DND-41 (cell line): ENCODE results near the gene KRTCAP3.

Source experiments
- ATAC-seq: fragments of 200-7000 bp; cut with Tn5 transposase; 3 replicates; pipeline ENCODE4 v1.9.1; 2021; ENCODE audit warnings: low read depth; ENCODE audit not compliant: insufficient read depth
- DNase-seq: peaks from one replicate; pipeline ENCODE4 v3.0.0-alpha.2; 2020
- H2AFZ ChIP-seq: 2 replicates; pipeline ENCODE4 v1.6.0; 2012; ENCODE audit warnings: low read depth, low read length
- H3K27ac ChIP-seq: 2 replicates; pipeline ENCODE4 v1.5.1; 2012; ENCODE audit warnings: low read length, inconsistent platforms
- H3K27me3 ChIP-seq: fragments of 200-600 bp; sonication (generic); 2 replicates; pipeline ENCODE4 v1.6.0; 2012; ENCODE audit warnings: low read length, mild to moderate bottlenecking, inconsistent platforms; ENCODE audit not compliant: insufficient read depth, poor library complexity
- H3K36me3 ChIP-seq: 2 replicates; pipeline ENCODE4 v1.5.1; 2012; ENCODE audit warnings: low read length, inconsistent platforms; ENCODE audit not compliant: insufficient read depth
- H3K4me1 ChIP-seq: 2 replicates; pipeline ENCODE4 v1.5.1; 2012; ENCODE audit warnings: mild to moderate bottlenecking, low read length; ENCODE audit not compliant: insufficient read depth
- H3K4me2 ChIP-seq: 2 replicates; pipeline ENCODE4 v1.6.0; 2012; ENCODE audit warnings: mild to moderate bottlenecking, moderate library complexity, low read length, inconsistent platforms; ENCODE audit not compliant: insufficient read depth
- H3K4me3 ChIP-seq, 2 experiments: fragments of 200-600 bp in 1 of 2; shearing (Covaris generic) in 1 of 2; 2 replicates each; pipeline ENCODE4 v1.5.1; 2012 to 2016; ENCODE audit warnings: inconsistent platforms in 2 of 2, low read length in 2 of 2, mild to moderate bottlenecking in 2 of 2, low read depth in 1 of 2, moderate library complexity in 1 of 2
- H3K79me2 ChIP-seq: 2 replicates; pipeline ENCODE4 v1.6.0; 2012; ENCODE audit warnings: low read length, inconsistent platforms; ENCODE audit not compliant: insufficient read depth
- H3K9ac ChIP-seq: 2 replicates; pipeline ENCODE4 v1.6.0; 2012; ENCODE audit warnings: low read depth, mild to moderate bottlenecking, inconsistent platforms, low read length, moderate library complexity
- H3K9me3 ChIP-seq: 2 replicates; pipeline ENCODE4 v1.5.1; 2012; ENCODE audit warnings: low read length, moderate library complexity, mild to moderate bottlenecking, inconsistent platforms; ENCODE audit not compliant: insufficient read depth, severe bottlenecking
- H4K20me1 ChIP-seq: 2 replicates; pipeline ENCODE4 v1.6.0; 2012; ENCODE audit warnings: low read length; ENCODE audit not compliant: insufficient read depth
- EZH2 ChIP-seq: IDR thresholded peaks from 3 replicates; pipeline ENCODE4 v1.6.1; 2012; ENCODE audit warnings: borderline replicate concordance, low read depth, mild to moderate bottlenecking, moderate library complexity, low read length, inconsistent platforms; ENCODE audit not compliant: severe bottlenecking
- TF ChIP-seq, protein P1 (sequence below): IDR thresholded peaks from 2 replicates; pipeline ENCODE4 v1.5.1; 2012; ENCODE audit warnings: borderline replicate concordance, low read length, moderate library complexity, mild to moderate bottlenecking; ENCODE audit not compliant: poor library complexity, severe bottlenecking; ENCODE audit errors: extremely low read depth

The KRTCAP3 gene

DNA sequence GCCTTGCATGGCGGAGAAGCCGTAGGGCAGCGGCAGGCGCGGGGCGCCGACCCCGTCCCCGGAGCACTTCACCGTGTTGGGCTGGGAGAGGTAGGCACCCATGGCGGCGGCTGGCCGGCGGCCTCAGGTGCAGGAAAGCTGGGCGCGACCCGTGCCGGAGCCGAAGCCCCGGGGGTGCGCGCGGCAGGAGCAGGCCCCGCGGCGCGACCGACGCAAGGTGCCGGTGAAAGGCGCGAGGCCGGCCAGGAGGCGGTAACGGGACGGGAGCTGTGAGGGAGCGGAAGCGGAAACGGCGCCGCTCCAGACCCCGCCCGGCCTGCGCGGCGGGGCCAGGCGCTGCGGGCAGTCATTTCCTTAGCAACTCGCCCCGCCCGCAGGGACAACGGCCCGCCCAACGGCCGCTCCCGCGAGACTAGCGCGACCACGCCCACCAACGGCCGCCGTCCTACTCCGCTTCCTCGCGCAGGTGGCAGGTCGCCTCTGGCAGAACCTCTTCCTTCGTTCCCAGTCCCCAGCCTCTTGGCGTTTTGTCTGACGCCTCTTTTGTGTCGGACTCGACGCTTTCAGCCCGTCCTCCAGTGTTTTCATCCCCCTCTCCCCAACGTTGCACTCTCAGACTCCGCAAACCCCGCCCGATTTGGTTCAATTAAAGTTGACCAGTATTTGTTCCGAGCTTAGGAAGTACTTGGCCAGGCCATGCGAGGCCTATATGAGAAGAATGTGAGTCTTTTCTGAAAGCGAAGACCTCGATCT, 32.7 kb upstream of the KRTCAP3 start, which contains the start of gene PPM1G:
Gene PPM1G, minus strand, starts transcription at position 271 of the 753 bp plus-strand sequence. Its CDS starts 169 bp downstream, at position 102.
- ATAC-seq (peak; percentile 95), DNase-seq (peak; percentile 97)
- Histone ChIP-seq H3K27ac (peak within 1 kb of the TSS; percentile 97), H3K79me2 (peaks cover 49% of the 10 kb centered on the region), H4K20me1 (peaks cover 29% of the 10 kb centered on the region), H3K36me3 (peaks cover 30% of the 10 kb centered on the region), H3K9ac (peak within 1 kb of the TSS; percentile 97), H3K27me3 (no peaks in the 10 kb centered on the region), H3K4me1 (peaks cover 38% of the 10 kb centered on the region), H3K9me3 (no peaks in the 10 kb centered on the region), H2AFZ (peak within 1 kb of the TSS; percentile 95), H3K4me2 (peak within 1 kb of the TSS; percentile 88), H3K4me3 (peak within 1 kb of the TSS; percentile 96 to 97)
- TF ChIP-seq, protein P1, sequence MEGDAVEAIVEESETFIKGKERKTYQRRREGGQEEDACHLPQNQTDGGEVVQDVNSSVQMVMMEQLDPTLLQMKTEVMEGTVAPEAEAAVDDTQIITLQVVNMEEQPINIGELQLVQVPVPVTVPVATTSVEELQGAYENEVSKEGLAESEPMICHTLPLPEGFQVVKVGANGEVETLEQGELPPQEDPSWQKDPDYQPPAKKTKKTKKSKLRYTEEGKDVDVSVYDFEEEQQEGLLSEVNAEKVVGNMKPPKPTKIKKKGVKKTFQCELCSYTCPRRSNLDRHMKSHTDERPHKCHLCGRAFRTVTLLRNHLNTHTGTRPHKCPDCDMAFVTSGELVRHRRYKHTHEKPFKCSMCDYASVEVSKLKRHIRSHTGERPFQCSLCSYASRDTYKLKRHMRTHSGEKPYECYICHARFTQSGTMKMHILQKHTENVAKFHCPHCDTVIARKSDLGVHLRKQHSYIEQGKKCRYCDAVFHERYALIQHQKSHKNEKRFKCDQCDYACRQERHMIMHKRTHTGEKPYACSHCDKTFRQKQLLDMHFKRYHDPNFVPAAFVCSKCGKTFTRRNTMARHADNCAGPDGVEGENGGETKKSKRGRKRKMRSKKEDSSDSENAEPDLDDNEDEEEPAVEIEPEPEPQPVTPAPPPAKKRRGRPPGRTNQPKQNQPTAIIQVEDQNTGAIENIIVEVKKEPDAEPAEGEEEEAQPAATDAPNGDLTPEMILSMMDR = no peak
- TF ChIP-seq EZH2 = no peak

DNA sequence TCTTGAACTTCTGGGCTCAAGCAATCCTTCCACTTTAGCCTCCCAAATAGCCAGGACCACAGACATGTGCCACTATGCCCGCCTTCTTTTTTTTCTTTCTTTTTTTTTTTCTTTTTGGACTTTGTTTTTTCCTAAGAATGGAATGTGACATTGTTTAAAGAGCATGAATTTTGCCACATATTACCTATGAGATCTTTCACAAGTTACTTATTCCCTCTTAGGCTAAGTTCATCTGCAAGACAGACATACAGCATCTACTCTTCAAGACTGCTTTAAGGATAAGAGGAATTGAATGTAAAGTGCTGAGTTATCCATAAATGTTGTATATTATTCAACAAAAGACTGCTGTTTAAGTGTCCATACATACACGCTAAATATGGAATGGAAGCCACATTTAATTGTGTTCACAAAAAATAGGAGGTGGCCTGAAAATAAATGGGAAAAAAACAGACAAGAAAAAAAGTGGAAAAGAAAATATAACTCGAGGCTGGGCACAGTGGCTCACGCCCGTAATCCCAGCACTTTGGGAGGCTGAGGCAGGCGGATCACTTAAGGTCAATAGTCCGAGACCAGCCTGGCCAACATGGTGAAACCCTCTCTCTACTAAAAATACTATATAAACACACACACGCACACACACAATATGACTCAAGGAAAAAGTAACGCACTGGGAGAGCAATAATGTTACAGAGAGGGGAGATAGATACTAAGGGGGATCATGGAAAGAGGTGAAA, 29.6 kb upstream of the KRTCAP3 start:
- Histone ChIP-seq H2AFZ (no peak overlapping the region), H3K4me1 (peaks cover 20% of the 10 kb centered on the region), H3K4me3 (no peak overlapping the region), H3K27ac (no peak overlapping the region), H3K36me3 (peaks cover 7% of the 10 kb centered on the region), H3K9ac (no peak overlapping the region), H3K79me2 (peaks cover 18% of the 10 kb centered on the region), H3K4me2 (no peak overlapping the region), H3K9me3 (no peaks in the 10 kb centered on the region), H3K27me3 (no peaks in the 10 kb centered on the region), H4K20me1 (peaks cover 6% of the 10 kb centered on the region; the same call in 1 of the 2 replicates)
- no peak for ATAC-seq
- TF ChIP-seq EZH2 = no peak
- TF ChIP-seq, protein P1 = no peak
- DNase-seq = no peak

DNA sequence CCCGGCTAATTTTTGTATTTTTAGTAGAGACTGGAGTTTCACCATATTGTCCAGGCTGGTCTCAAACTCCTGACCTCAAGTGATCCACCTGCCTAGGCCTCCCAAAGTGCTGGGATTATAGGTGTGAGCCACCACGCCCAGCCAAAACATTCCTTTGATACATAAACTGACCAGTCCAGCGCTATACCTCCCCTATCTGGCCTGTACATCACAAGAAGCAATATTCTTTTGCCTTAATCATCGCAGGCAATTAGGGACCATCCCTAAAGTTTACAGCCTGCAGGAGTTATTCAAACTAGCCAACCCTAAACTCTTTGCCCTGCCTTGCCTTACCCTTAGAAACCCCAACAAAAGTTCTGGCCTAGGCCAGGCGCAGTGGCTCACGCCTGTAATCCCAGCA, 26.0 kb upstream of the KRTCAP3 start:
- no peak overlapping the region for H3K4me2 ChIP-seq
- H3K36me3 ChIP-seq = no peaks in the 10 kb centered on the region
- H3K4me3 ChIP-seq = no peak overlapping the region
- ATAC-seq = no peak
- DNase-seq = no peak
- H3K9ac ChIP-seq = no peak overlapping the region
- no peak overlapping the region for H2AFZ ChIP-seq
- H4K20me1 ChIP-seq = no peaks in the 10 kb centered on the region
- no peaks in the 10 kb centered on the region for H3K4me1 ChIP-seq
- H3K27ac ChIP-seq = no peak overlapping the region
- no peaks in the 10 kb centered on the region for H3K9me3 ChIP-seq
- no peaks in the 10 kb centered on the region for H3K27me3 ChIP-seq
- TF ChIP-seq, protein P1 = no peak
- no peaks in the 10 kb centered on the region for H3K79me2 ChIP-seq
